Mucosa of descending colon (tissue), 3 donors: ENCODE data around the gene KAT7. TPM values are rescaled to one million over a fixed set of nuclear protein-coding genes. Genes with fewer than 3 reads are reported as not detected.

Experiments
- ATAC-seq: fragments of 200-7000 bp; cut with Tn5 transposase; one replicate; pipeline ENCODE4 v1.9.1; 2020; ENCODE audit warnings: mild to moderate bottlenecking, moderate library complexity
- DNase-seq, 3 donors: peaks; one replicate each; pipeline ENCODE4 v3.0.0-alpha.2; 2020
- H3K36me3 ChIP-seq: fragments of 200-600 bp; one replicate; pipeline ENCODE4 v1.8.0; 2021; ENCODE audit warnings: low read depth, mild to moderate bottlenecking
- H3K4me1 ChIP-seq: fragments of 200-600 bp; one replicate; pipeline ENCODE4 v1.8.0; 2021; ENCODE audit warnings: low read depth, mild to moderate bottlenecking
- H3K4me3 ChIP-seq: fragments of 200-600 bp; one replicate; pipeline ENCODE4 v1.8.0; 2021; ENCODE audit warnings: mild to moderate bottlenecking
- H3K9me3 ChIP-seq: fragments of 200-600 bp; one replicate; pipeline ENCODE4 v1.8.0; 2021; ENCODE audit warnings: mild to moderate bottlenecking
- intact Hi-C, 2 donors: fragments of 100-400 bp; cut with DNase I in 1 of 2; cut with micrococcal nuclease in 1 of 2; formaldehyde crosslinking; loops; one replicate each; pipeline versions ENCODE4 v1.11.0 to v1.11.1; 2022; cut with DNase I, micrococcal nuclease
- total RNA-seq, 3 donors: library from RNA; stranded (reverse); fragmentation: NEBNext Ultra II Directional in 2 of 3; extraction: Animal tissue kit (Norgen Biotek cat#: 25700) in 2 of 3; gene quantifications; one replicate each; pipeline versions ENCODE4 v1.2.1 to v1.2.4, GENCODE V29; 2021 to 2023
- TF ChIP-seq, protein P1 (sequence below): fragments of 200-600 bp; IDR thresholded peaks from one replicate; pipeline ENCODE4 v1.8.0; 2022; ENCODE audit warnings: antibody characterized with exemption, mild to moderate bottlenecking
- donor health status: DM: no; HTN: no; CAD: no; lungs with moderate emphysema.
- donor health status: DM: no; HTN: no; CAD: no.
- donor health status: DM: no; HTN: yes; CAD: no.

KAT7 gene
- total RNA-seq, 3 donors from 2014 or later, result 43.7 to 73.4 (median 59.7) TPM

- TF ChIP-seq, protein P1, sequence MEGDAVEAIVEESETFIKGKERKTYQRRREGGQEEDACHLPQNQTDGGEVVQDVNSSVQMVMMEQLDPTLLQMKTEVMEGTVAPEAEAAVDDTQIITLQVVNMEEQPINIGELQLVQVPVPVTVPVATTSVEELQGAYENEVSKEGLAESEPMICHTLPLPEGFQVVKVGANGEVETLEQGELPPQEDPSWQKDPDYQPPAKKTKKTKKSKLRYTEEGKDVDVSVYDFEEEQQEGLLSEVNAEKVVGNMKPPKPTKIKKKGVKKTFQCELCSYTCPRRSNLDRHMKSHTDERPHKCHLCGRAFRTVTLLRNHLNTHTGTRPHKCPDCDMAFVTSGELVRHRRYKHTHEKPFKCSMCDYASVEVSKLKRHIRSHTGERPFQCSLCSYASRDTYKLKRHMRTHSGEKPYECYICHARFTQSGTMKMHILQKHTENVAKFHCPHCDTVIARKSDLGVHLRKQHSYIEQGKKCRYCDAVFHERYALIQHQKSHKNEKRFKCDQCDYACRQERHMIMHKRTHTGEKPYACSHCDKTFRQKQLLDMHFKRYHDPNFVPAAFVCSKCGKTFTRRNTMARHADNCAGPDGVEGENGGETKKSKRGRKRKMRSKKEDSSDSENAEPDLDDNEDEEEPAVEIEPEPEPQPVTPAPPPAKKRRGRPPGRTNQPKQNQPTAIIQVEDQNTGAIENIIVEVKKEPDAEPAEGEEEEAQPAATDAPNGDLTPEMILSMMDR, result no peak
- Histone ChIP-seq H3K9me3 (no peaks in the 10 kb centered on the region), H3K4me3 (peak overlapping the region; percentile 17), H3K36me3 (no peaks in the 10 kb centered on the region), H3K4me1 (peaks cover 3% of the 10 kb centered on the region)
- intact Hi-C loops, result loop anchor here (2.0 to 10.0 kb wide), 3 partner anchors 147 to 287 kb away; partner anchors contain the start of gene SLC35B1 (in 1 of the 2)
- DNase-seq (peak; percentile 67 to 74 (median 72)), ATAC-seq (peak; percentile 72)
Measured at GRCh38 chr17:49851387-49852291, 63.2 kb downstream of the KAT7 start.

DNA sequence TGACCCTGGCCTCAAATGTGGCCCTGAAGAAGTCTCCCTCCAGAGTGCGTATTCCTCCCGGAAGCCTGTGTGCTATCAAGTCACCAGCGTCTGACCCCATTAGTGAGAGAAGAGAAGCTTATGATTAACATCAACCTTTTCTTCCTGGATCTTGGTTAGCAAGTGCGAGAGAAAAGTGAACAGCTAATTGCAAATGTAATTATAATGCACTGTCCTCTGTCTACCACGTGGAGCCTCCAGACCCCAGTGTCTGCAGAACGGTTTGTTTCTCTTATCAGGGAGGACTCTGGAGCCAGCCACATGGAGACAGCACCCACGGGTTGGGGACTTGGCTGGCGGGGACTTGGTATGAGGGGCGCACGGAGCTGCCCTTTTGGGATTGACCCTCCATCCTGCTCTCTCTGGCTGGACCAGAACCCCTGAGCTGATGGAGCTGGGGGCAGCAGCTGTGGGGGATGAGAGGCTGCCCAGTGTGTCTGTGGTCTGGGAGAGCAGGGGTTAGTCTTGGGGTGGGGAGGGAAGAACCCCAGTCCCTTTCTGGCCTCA is 65.1 kb downstream of the KAT7 start:
- Histone ChIP-seq H3K4me3 (no peak overlapping the region), H3K36me3 (no peaks in the 10 kb centered on the region), H3K4me1 (peaks cover 3% of the 10 kb centered on the region), H3K9me3 (no peaks in the 10 kb centered on the region)
- intact Hi-C loops, result loop anchor here in 1 of 2 donors (10.0 kb wide), 2 partner anchors 149 to 289 kb away; partner anchors contain the start of gene SLC35B1
- TF ChIP-seq, protein P1, result no peak
- ATAC-seq, result no peak
- no peak for DNase-seq

DNA sequence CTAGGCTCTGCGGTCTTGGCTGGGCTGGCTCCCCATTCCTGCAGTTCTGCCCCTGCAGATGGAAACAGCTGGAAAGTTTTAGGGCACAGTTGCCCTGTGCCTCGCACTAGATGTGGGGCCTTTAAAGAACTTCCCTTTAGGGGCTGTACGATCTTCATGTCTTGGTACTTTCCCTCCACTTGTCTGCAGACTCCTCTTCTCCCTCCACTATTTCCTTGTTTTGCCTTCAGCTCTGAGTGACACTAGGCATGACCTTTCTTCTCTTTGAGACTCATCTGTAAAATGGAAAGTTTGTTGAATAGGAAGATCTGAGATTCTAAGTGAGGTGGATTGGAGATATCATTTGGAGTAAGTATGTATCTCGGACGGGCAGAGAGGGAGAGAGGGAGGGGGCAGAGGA is 65.6 kb downstream of the KAT7 start:
- TF ChIP-seq, protein P1, result no peak
- no peak for ATAC-seq

DNA sequence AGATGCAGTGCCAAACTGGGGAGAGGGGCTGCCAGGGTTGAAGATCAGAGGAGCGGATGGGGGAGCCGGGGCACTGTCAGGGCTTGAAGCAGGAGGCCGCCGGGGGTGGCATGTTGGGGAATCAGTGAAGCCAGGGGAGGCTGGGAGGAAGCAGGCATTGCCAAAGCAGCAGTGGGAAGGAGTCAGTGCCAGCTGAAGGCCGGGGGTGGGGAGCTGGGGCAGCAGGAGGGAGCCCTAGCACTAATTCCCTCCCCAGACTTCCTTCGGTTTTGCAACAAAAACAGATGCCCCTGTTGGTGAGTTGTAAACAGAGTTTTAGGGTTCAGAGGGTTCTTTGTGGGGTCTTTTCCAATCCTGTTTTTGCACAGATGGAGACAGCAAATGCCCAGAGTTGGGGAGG is 70.3 kb downstream of the KAT7 start:
- Histone ChIP-seq H3K4me3 (no peak overlapping the region), H3K36me3 (no peaks in the 10 kb centered on the region), H3K4me1 (no peaks in the 10 kb centered on the region), H3K9me3 (no peaks in the 10 kb centered on the region)
- intact Hi-C loops, result loop anchor here in 1 of 2 donors (10.0 kb wide), 2 partner anchors 154 to 294 kb away; partner anchors contain the start of gene SLC35B1
- DNase-seq (no peak), ATAC-seq (no peak)
- TF ChIP-seq, protein P1, result no peak

More for the DNA sequence above, 65.6 kb downstream of the KAT7 start:
- intact Hi-C loops, result loop anchor here in 1 of 2 donors (10.0 kb wide), 2 partner anchors 149 to 289 kb away; partner anchors contain the start of gene SLC35B1
- no peak for DNase-seq
- H3K36me3 ChIP-seq, result no peaks in the 10 kb centered on the region
- no peak overlapping the region for H3K4me3 ChIP-seq
- H3K9me3 ChIP-seq, result no peaks in the 10 kb centered on the region
- H3K4me1 ChIP-seq, result peaks cover 3% of the 10 kb centered on the region

DNA sequence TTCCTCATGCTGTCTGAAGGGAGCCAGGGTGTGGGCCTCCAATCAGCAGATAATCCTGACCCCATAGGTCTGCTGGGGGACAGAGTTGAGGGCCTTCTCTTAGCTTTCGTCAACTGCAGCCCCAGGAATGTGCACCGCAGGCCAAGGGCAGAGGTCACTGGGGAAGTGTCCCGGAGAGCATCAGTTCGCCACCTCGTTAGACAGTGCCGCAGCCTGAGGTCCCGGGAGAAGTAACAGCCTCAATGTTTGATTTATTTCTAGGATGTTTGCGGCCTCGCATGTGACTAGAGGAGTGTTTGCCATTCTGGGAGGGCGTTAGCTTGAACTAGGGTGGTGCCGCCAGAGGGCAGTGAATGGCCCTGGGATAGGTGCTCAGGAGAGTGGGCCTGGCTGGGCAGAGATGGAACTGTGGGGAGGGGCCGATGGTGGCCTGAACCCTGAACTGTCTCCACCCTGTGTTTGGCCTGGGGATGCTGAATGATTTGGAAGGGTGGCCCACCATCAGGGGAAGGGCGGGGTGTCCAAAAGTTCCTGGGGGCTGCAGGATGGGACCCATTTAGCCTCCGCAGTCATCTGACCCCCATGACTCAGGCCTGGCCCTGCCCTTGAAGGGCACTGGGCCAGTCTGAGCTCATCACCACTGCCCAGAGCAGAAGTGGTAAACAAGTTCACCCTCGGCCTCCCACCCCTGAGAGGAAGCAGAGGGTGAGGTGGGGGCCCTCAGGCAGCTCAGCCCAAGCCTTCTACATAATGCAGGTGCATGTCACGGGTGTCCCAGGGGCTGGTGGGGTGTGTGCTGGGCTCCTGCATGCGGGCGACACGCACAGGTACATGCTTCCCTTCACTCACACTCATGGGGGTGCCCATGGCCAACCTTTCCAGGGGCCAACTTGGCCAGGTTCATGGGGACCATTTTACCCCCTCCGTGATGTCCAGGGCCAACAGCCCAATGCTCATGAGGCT is 71.8 kb downstream of the KAT7 start:
- TF ChIP-seq, protein P1, result no peak
- Histone ChIP-seq H3K9me3 (no peaks in the 10 kb centered on the region), H3K4me3 (no peak overlapping the region), H3K4me1 (no peaks in the 10 kb centered on the region), H3K36me3 (no peaks in the 10 kb centered on the region)
- DNase-seq (peak in 1 of 3 donors; percentile 31), ATAC-seq (peak; percentile 73)
- intact Hi-C loops, result loop anchor here in 1 of 2 donors (10.0 kb wide), 2 partner anchors 155 to 295 kb away; partner anchors contain the start of gene SLC35B1
